K562 (cell line): ENCODE results near the gene CRADD.

Experiments
- CXXC5 ChIP-seq: fragments of 250-450 bp; sonication (Bioruptor Pico); IDR thresholded peaks from 2 replicates; pipeline ENCODE4 v1.8.0; 2022; ENCODE audit warnings: inconsistent platforms, mild to moderate bottlenecking, moderate library complexity
- ZNF24 ChIP-seq: fragments of 450-650 bp; IDR thresholded peaks from 2 replicates; pipeline ENCODE4 v1.6.1; 2016

DNA sequence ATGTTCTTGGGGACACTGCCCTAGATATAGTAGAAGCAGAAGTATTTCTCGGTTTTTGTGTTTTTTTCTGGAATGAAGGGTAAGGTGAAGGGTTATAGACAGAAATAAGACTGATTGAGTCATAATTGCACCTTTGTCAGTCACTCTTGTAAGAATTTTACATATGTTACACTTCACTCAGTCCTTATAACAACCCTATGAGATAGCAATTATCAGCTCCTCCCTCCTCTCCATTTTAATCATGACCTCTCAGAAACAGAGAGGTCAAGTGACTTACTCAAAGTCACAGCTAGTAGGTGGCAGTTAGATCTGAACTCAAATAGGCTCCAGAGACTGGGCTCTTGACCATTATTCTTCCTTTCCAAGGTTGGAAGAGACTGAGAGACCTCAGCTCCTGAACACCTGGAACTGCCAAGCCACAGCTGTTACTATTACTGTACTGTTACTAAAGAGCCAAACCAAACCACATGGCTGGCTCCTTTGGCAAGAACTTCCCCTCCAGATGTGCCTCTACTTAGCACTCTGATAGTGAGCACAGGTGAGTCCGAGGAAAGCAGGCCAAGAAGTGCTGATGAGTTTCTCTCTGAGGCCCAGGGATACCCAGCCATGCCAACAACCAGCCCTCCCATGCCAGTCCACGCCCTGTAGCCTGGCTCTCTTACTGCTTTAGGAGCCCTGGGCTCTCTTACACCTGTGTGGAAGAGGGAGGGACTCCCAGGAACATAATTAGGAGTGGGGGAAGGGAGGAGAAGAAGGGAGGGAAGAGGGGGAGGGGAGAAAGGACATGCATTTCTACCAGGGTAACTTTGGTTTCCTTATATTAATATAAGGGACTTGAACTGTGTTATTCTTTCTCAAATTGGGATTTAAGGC lies 121.3 kb downstream of the CRADD start:
- TF ChIP-seq ZNF24: no peak
- TF ChIP-seq CXXC5: no peak
